T-helper 9 cell (primary cell): Measurements from ENCODE around the gene AKAP14.
"Not testable (repeated sequence)": the region's sequence is repeated elsewhere in the genome, so short reads cannot be mapped to it uniquely, and the experiment has no call there.

Experiments used
- DNase-seq: peaks from one replicate; pipeline ENCODE4 v3.0.0-alpha.2; 2020
- total RNA-seq, 2 donors: gene quantifications; one replicate each; lab custom pipeline; 2026; lab: John Stamatoyannopoulos, UW

AKAP14 gene
- 0 reads per million in 2 donors for total RNA-seq

GRCh38 chrX:119895843-119896326 lies at the start of gene AKAP14:
Gene AKAP14, plus strand, starts transcription at chrX:119895893. Its CDS starts 7,331 bp downstream, at chrX:119903224.
- no peak for DNase-seq

GRCh38 chrX:119852382-119853353 lies 43.0 kb upstream of the AKAP14 start, which contains the start of gene UPF3B:
Gene UPF3B, minus strand, starts transcription at chrX:119852963. Its CDS starts 35 bp downstream, at chrX:119852928.
- DNase-seq = peak; percentile 87

- no peak for DNase-seq
These were observed 42.2 kb upstream of the AKAP14 start for GRCh38 chrX:119853444-119853843.

GRCh38 chrX:119870626-119871131 lies 25.0 kb upstream of the AKAP14 start:
- DNase-seq = peak; percentile 16

DNA sequence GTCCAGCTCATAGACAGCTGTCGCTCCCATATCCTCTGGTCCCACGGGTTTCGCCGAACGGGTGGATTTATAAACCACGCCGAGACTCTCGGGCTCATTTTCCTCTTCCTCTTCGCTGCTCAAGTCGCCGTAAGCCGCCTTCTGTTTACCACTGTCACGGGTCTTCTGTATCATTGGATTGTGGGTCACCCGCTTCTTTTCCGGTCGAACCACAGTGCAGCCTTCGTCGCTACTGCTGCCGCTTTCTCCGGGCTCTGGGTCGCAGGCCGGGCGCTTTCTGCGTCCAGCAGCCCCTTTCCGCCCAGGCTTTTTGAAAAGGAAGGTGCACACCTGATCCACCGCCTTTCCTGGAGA lies 24.5 kb upstream of the AKAP14 start:
- peak; percentile 23 for DNase-seq

DNA sequence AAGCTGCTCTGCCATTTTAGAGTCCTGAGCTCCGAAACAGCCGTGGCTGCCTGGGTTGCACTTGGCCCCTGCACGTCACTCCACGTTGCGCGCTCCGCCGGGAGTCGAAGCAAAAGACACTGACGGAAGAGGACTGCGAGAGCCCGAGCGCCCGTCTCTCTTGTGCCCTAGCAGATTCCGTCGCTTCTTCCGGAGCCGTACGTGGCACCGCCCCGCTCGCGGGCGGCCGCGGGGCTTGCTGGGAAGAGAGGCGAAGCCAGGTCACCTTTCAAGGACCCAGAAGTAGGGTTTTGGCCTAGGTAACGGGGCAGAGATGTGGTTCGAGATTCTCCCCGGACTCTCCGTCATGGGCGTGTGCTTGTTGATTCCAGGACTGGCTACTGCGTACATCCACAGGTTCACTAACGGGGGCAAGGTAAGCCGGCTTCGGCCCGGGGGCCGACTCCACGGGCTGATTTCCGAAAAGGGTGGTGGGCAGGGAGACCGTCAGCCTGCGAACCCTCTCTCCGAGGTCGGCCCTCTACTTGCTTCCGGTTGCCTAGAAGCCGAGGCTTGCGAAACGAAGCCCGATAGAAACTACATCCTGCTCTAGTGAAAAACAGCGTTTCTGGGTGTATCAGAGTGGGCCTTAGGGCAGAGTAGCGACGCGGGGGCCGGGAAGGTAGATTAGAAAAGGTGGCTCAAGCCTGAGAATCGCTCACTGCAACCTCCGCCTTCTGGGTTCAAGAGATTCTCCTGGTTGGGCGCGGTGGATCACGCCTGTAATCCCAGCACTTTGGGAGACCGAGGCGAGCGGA lies 23.9 kb upstream of the AKAP14 start, which contains the start of the genes NDUFA1 and RNF113A:
NDUFA1 (plus strand) TSS at position 234 of the 797 bp plus-strand sequence; CDS start at position 314, 80 bp downstream.
RNF113A (minus strand) TSS at position 135 of the 797 bp plus-strand sequence; CDS start at position 15, 120 bp downstream.
- peak; percentile 70 for DNase-seq

DNA sequence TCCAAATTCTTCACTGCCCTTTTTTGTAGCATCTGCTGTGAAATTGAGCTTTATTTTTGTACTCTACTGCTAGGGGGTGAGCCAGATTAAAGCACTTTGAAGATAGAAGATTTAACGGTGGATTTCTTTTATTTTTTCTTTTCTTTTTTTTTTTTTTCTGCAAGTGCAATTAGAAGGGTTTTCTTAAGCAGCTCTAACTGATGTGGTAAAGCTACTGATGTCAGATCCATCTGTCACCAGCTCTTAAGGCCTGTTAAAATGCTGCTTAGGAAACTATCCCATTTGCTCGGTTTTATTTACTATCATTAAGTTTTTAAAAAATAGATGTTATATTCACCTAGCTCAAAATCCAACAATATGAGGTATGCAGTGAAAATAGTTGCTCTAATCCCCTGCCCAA lies 17.0 kb upstream of the AKAP14 start:
- no peak for DNase-seq

GRCh38 chrX:119880076-119880475 lies 15.6 kb upstream of the AKAP14 start:
- DNase-seq = no peak

- DNase-seq = no peak
These were observed 14.9 kb upstream of the AKAP14 start for GRCh38 chrX:119880552-119881437.

DNA sequence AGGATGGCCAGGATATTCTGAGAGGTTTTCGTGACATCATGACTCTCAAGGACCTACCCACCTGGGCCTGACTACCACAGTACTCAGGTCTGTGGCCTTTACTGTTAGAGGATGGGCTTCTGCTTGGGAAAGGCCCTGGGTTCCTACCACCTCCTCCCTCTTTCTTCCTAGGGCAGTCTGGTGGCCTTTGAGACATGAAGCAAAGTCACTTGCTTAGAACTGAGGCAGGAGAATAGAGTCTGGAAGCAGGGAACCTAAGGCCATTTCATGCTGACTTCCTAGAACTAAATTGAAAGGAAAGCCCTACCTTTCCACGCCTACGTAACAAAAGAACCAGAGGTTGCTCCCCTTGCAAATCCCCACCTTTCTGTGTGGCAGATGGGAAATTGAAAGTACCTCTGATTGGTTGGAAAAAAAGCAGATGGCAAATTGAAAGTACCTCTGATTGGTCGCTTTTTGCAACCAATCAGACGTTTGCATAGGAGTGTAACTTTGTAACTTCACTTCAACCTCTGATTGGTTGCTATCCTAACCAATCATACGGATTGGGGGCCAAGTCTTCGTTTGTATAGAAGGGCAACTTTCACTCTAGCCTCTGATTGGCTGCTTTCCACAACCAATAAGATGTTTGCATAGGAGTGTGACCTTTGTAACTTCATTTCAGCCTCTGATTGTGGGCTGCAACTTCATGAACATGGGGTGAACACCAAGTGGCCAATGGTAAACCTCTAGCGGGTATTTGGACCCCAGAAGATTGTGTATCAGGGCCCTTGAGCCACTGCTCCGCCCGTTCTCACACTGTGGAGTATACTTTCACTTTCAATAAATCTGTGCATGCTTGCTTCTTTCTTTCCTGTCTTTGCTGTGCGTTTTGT lies 9.9 kb upstream of the AKAP14 start:
- DNase-seq = no peak

GRCh38 chrX:119887721-119888425 lies 7.8 kb upstream of the AKAP14 start:
- DNase-seq = peak; percentile 48

GRCh38 chrX:119890626-119891025 lies 5.1 kb upstream of the AKAP14 start:
- not testable (repeated sequence) for DNase-seq

DNA sequence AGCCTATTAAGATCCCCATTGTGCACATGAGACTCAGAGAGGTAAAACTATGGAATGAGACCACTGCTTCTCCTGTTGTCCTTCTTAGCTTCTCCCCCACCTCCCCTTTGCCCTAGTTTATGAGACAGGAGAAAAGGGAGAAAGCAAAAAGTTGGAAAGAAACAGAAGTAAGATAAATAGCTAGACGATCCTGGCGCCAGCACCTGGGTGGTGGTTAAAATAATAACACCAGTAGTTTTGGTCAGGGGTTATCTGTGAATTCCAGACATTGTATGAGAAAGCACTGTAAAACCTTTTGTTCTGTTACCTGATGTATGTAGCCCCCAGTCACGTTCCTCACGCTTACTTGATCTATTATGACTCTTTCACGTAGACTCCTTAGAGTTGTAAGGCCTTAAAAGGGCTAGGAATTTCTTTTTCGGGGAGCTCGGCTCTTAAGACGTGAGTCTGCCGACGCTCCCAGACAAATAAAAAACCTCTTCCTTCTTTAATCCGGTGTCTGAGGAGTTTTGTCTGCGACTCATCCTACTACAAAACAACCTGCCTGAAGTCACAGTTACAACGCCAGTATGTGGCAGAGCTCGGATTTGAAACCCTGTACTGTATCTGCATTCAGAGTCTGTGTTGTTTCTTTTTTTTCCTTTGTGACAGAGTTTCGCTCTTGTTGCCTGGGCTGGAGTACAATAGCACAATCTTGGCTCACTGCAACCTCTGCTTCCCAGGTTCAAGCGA lies 3.6 kb upstream of the AKAP14 start:
- DNase-seq = not testable (repeated sequence)

DNA sequence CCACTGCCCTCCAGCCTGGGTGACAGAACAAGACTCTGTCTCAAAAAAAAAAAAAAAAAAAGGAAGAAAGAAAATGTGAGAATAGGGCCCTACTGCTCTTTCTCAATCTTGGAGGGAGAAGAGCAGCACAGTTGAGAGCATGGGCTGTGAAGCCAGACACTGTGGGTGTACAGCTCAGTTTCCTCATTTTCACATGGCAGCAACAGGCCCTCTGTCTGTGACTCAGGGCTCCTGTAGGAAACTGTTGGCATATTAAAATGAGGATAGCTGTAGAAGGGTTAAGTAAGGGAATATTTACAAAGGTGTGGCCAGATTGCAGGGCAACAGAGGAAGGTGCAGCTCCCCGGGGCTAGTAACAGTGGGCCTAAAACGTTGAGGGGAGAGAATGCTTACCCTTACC lies 3.4 kb downstream of the AKAP14 start:
- no peak for DNase-seq

GRCh38 chrX:119900976-119901375 lies 5.3 kb downstream of the AKAP14 start:
- DNase-seq = no peak

GRCh38 chrX:119916310-119916709 lies 20.6 kb downstream of the AKAP14 start:
- DNase-seq = no peak

DNA sequence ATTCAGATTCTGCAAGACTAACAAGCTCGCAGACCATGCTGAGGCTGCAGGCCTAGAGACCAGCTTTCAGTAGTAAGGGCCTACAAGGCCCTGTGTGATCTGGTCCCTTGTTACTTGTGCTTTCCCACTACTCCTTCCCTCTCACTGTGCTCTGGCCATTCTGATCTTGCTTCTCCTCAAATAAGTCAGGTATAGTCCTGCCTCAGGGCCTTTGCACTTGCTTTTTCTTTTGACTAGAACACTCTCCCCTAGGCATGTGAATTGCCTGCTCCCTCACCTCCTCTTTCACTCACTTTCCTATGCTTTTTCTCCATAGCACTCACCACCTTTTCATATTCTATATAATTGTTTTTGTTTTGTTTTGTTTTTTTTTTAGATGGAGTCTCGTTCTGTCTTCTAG lies 22.2 kb downstream of the AKAP14 start:
- no peak for DNase-seq

DNA sequence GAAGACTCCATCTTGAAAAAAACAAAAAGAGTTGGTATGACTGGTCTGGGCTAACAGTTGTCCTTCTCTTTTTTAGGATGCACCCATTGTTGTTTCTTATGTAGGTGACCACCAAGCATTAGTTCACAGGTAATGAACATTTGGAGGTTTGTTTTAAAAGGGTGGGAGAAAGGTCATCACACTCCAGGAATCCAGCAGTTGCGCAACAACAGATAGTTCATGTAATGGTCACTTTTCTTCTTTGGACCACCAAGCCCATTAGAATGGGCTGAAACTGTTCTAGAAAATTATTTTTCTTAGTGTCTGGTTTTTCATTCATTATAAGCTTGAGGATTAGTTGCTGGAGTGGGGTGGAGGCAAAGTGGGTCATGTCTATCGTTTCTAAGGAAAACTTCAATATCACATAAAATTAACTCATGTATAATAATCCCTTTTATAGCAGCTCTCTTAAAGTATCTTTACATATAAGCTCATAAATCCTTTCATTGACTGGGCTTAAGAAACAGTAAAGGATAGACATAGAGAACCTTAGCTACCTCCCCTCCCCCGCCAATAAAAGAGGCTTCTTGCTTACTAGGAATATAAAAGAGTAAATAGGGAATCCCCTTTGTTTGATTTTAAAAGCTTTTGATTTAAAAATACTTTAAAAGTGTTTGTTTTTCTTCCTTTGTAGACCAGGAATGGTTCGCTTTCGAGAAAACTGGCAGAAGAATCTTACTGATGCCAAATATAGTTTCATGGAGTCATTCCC lies 24.3 kb downstream of the AKAP14 start:
- no peak for DNase-seq
